ENCODE data around the gene CPA4.

CPA4 gene

GRCh38 chr7:130356876-130357611 is 64.1 kb downstream of the CPA4 start:
- TF ChIP-seq, protein P1, sequence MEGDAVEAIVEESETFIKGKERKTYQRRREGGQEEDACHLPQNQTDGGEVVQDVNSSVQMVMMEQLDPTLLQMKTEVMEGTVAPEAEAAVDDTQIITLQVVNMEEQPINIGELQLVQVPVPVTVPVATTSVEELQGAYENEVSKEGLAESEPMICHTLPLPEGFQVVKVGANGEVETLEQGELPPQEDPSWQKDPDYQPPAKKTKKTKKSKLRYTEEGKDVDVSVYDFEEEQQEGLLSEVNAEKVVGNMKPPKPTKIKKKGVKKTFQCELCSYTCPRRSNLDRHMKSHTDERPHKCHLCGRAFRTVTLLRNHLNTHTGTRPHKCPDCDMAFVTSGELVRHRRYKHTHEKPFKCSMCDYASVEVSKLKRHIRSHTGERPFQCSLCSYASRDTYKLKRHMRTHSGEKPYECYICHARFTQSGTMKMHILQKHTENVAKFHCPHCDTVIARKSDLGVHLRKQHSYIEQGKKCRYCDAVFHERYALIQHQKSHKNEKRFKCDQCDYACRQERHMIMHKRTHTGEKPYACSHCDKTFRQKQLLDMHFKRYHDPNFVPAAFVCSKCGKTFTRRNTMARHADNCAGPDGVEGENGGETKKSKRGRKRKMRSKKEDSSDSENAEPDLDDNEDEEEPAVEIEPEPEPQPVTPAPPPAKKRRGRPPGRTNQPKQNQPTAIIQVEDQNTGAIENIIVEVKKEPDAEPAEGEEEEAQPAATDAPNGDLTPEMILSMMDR (IDR thresholded peaks at IDR 0.05; ENCODE audit: insufficient read depth, low read length) = no peak
- no peak overlapping the region for H3K27ac ChIP-seq (replicated peaks)
- peak; percentile 13 to 34 for DNase-seq (ENCODE audit: low read depth in 1 of 2, low spot score in 1 of 2)

DNA sequence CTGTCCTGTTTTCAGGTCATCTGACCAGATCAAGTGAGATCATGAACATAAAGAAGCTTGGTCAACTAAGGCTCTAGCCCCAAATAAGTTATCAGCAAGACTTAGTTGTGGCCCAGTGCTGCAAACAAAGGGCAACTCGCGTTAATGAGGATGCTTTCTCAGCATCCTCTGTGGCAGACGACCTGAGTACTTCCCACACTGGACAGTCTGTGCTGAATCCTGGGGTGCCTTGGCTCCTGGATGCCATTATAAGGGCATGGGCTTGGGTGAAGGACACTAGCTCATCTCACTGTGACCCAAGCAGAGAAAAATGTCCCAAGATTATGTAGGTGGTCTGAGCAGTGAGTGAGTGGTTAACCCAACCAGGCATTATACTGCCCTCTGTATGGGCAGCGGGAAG is 65.5 kb downstream of the CPA4 start:
- TF ChIP-seq GABPA (IDR thresholded peaks at IDR 0.05; ENCODE audit: low read depth) (no peak), SPI1 (IDR thresholded peaks at IDR 0.05; ENCODE audit: borderline replicate concordance, low read depth) (no peak), POLR2AphosphoS5 (IDR thresholded peaks at IDR 0.05; ENCODE audit: low read depth) (no peak)
- TF ChIP-seq, protein P2, sequence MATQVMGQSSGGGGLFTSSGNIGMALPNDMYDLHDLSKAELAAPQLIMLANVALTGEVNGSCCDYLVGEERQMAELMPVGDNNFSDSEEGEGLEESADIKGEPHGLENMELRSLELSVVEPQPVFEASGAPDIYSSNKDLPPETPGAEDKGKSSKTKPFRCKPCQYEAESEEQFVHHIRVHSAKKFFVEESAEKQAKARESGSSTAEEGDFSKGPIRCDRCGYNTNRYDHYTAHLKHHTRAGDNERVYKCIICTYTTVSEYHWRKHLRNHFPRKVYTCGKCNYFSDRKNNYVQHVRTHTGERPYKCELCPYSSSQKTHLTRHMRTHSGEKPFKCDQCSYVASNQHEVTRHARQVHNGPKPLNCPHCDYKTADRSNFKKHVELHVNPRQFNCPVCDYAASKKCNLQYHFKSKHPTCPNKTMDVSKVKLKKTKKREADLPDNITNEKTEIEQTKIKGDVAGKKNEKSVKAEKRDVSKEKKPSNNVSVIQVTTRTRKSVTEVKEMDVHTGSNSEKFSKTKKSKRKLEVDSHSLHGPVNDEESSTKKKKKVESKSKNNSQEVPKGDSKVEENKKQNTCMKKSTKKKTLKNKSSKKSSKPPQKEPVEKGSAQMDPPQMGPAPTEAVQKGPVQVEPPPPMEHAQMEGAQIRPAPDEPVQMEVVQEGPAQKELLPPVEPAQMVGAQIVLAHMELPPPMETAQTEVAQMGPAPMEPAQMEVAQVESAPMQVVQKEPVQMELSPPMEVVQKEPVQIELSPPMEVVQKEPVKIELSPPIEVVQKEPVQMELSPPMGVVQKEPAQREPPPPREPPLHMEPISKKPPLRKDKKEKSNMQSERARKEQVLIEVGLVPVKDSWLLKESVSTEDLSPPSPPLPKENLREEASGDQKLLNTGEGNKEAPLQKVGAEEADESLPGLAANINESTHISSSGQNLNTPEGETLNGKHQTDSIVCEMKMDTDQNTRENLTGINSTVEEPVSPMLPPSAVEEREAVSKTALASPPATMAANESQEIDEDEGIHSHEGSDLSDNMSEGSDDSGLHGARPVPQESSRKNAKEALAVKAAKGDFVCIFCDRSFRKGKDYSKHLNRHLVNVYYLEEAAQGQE (IDR thresholded peaks at IDR 0.05; ENCODE audit: insufficient replicate concordance, low read depth) = no peak
- TF ChIP-seq, protein P1 (IDR thresholded peaks at IDR 0.05; ENCODE audit: insufficient read depth, low read length) = no peak
- Histone ChIP-seq H3K27me3 (ENCODE audit: insufficient read depth, poor library complexity, severe bottlenecking) (no peaks in the 10 kb centered on the region), H3K4me3 (replicated peaks; ENCODE audit: insufficient read depth, low read length) (no peak overlapping the region)

More at GRCh38 chr7:130356876-130357611, 64.1 kb downstream of the CPA4 start:
- no peak overlapping the region for H3K4me3 ChIP-seq (replicated peaks; ENCODE audit: insufficient read depth, low read length)
- H3K27me3 ChIP-seq (ENCODE audit: insufficient read depth, poor library complexity, severe bottlenecking) = no peaks in the 10 kb centered on the region

GRCh38 chr7:130359276-130359857 is 66.4 kb downstream of the CPA4 start:
- Histone ChIP-seq H3K27ac (replicated peaks) (no peak overlapping the region), H3K4me3 (replicated peaks; ENCODE audit: insufficient read depth, low read length) (no peak overlapping the region), H3K27me3 (ENCODE audit: insufficient read depth, poor library complexity, severe bottlenecking) (no peaks in the 10 kb centered on the region)
- TF ChIP-seq POLR2AphosphoS5 (IDR thresholded peaks at IDR 0.05; ENCODE audit: low read depth) = no peak
- TF ChIP-seq GABPA (IDR thresholded peaks at IDR 0.05; ENCODE audit: low read depth) = no peak
- TF ChIP-seq SPI1 (IDR thresholded peaks at IDR 0.05; ENCODE audit: borderline replicate concordance, low read depth) = no peak
- no peak for DNase-seq (ENCODE audit: low read depth in 1 of 2, low spot score in 1 of 2)

More for the DNA sequence above, 65.5 kb downstream of the CPA4 start:
- DNase-seq (ENCODE audit: low read depth in 1 of 2, low spot score in 1 of 2) = no peak
- H3K27ac ChIP-seq (replicated peaks) = no peak overlapping the region

DNA sequence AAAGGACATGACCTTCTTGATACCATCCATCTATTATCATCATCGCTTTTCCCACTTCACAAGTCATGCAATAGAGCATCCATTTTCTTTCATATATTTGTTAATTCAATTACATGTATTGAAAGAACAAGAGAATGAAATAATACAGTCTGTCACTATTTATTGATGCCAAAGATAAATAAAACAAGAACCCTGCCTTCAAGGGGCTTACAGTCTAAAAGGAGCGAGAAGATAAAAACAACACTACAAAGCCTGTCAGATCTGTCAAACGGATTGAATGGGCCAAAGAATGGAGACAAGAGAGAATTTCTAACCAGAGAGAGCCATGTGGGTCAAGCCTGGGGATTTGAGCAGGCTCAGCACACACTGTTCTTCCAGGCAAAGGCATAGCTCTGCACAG is 67.6 kb downstream of the CPA4 start:
- no peak overlapping the region for H3K4me3 ChIP-seq (replicated peaks; ENCODE audit: insufficient read depth, low read length)
- TF ChIP-seq, protein P1 (IDR thresholded peaks at IDR 0.05; ENCODE audit: insufficient read depth, low read length) = no peak
- TF ChIP-seq GABPA (IDR thresholded peaks at IDR 0.05; ENCODE audit: low read depth) (no peak), POLR2AphosphoS5 (IDR thresholded peaks at IDR 0.05; ENCODE audit: low read depth) (no peak), SPI1 (IDR thresholded peaks at IDR 0.05; ENCODE audit: borderline replicate concordance, low read depth) (no peak)
- TF ChIP-seq, protein P2 (IDR thresholded peaks at IDR 0.05; ENCODE audit: insufficient replicate concordance, low read depth) = no peak
- no peak for DNase-seq (ENCODE audit: low read depth in 1 of 2, low spot score in 1 of 2)
- no peaks in the 10 kb centered on the region for H3K27me3 ChIP-seq (ENCODE audit: insufficient read depth, poor library complexity, severe bottlenecking)
- no peak overlapping the region for H3K27ac ChIP-seq (replicated peaks)
